LNCAP (cell line): ENCODE data around the gene GPC5.

ENCODE experiments used
- CTCF ChIP-seq: fragments of 450-650 bp; IDR thresholded peaks from 2 replicates; pipeline ENCODE4 v1.5.1; 2017; ENCODE audit warnings: mild to moderate bottlenecking

The GPC5 gene

GRCh38 chr13:92355213-92355612 is 956.8 kb downstream of the GPC5 start:
- peak; percentile 55 for TF ChIP-seq CTCF

GRCh38 chr13:92362717-92363116 is 964.3 kb downstream of the GPC5 start:
- no peak for TF ChIP-seq CTCF

DNA sequence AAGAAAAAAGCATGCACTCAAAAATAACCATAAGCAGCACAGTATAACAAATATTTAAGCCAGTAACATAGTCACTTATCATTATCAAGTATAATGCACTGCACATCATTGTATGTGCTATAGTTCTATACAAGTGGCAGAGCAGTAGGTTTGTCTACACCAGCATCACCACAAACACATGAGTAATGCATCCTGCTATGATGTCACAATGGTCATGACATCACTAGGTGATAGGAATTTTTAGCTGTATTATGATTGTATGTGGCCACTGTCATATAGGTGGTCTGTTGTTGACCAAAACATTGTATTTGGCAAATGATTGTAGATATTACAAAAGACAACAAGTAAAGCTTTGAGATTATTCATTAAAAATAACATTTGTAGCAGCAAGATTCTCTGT is 967.5 kb downstream of the GPC5 start:
- no peak for TF ChIP-seq CTCF

- TF ChIP-seq CTCF = no peak
Measured at GRCh38 chr13:92377396-92377795, 979.0 kb downstream of the GPC5 start.

DNA sequence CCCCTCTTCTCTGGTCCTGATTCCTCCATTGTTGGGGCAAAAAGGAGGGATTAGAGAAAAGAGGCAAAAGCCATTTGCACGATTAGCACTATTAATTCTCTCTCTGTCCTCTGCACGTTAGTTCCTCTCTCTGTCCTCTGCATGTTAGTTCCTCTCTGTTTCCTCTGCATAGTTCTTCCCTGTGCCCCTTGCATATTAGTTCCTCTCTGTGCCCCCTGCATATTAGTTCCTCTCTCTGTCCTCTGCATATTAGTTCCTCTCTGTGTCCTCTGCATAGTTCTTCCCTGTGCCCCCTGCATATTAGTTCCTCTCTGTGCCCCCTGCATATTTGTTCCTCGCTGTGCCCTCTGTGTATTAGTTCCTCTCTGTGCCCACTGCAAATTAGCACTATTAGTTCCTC is 981.0 kb downstream of the GPC5 start:
- TF ChIP-seq CTCF = no peak

GRCh38 chr13:92384410-92384809 is 986.0 kb downstream of the GPC5 start:
- no peak for TF ChIP-seq CTCF

DNA sequence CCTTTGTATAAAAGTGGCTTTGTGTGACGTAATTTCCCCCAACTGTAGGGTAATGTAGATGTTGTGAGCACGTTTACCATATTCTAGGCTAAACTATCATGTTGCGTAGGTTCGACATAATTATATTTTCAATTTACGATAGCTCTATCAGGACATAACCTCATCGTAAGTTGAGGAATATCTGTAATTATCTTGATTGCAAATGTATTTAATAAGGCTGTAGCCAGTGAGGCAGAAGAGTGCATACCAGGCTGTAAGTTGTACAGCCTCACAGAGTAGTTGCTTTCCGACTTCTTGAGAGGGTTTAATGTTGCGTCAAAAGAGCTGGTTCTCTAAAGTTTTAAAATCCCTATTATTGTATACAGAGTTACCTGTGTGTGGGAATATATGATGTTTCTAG is 988.8 kb downstream of the GPC5 start:
- TF ChIP-seq CTCF = no peak

DNA sequence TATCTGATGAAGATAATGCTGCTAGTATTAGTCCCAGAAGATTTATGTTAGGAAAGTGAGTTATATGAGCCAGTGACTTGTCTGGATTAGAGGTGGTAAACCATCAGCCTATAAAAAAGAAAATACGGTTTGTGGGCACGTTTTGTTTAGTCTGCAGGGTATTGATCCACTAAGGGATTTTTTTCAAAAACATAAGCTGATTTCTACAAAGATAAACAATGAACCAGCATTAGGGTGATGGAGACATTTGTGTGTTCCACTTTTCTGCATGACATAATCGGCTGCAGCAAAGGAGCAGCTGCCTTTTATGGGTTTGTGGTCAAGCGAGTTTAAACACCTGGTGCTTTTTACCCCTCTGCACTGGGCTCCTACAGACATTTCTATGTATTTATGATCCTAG is 991.8 kb downstream of the GPC5 start:
- TF ChIP-seq CTCF = no peak
